ENCODE data around the gene POU6F1. TPM values are rescaled to one million over a fixed set of nuclear protein-coding genes. Genes with fewer than 3 reads are reported as not detected.

The POU6F1 gene
- total and polyA plus RNA-seq, 2 of the 8 experiments (the other 6 are each of a cell fraction or from before 2014, with no cell fraction given), result 5.6 to 8.7 TPM

DNA sequence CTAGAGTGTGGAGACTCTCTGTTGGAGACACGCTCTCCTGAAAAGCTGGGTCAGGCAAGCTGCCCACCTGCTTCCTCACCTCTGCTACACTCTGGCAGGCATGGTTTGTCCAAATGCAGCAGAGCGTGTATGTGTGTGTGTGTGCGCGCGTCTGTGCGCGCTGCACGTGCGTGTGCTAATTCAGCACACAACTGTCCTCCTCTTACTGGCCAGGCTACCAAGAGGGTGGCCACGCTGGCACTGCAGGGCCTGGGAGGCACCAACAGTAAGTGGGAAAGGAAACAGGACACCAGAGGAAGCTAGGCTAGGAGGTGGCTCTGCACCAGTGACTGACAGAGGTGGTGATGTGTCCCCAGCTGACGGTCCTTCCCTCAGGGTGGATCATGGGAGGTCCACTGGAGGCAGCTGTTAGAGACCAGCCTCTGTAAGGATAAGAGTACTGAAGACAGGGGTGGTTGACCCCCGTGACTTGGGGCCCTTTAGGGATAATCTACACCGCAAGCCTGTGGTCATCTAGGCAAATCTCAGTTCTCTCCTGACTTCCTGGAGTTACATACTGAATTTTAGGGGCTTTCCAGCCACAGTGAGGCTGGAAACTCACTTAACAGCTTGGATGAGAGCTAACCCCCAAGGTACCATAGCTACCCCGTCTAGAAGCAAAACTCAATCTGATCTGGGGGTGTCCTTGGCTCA is 29.4 kb downstream of the POU6F1 start:
- Histone ChIP-seq H3K18ac (ENCODE audit: extremely low read depth, low read length) (no peak overlapping the region), H3K23ac (ENCODE audit: insufficient read length) (no peak overlapping the region), H3K23me2 (ENCODE audit: low read depth, low read length) (no peaks in the 10 kb centered on the region), H3K4me2 (ENCODE audit: insufficient read depth in 1 of 2, low read depth in 2 of 2, low read length in 2 of 2) (no peak overlapping the region), H4K91ac (replicated peaks; ENCODE audit: insufficient read length, low read length) (no peak overlapping the region), H2BK120ac (replicated peaks; ENCODE audit: low read depth, low read length) (no peak overlapping the region), H3K27me3 (replicated peaks in 1 of 4; ENCODE audit: control insufficient read depth in 3 of 4, extremely low read depth in 1 of 4, insufficient read depth in 3 of 4, low read length in 3 of 4) (no peaks in the 10 kb centered on the region; a peak in 1 of 7 replicates), H3K79me2 (ENCODE audit: control insufficient read depth in 1 of 2, insufficient read depth in 2 of 2, low read length in 2 of 2) (no peaks in the 10 kb centered on the region), H3K9ac (replicated peaks in 1 of 4; ENCODE audit: extremely low read depth in 1 of 4, low read depth in 3 of 4, low read length in 3 of 4) (no peak overlapping the region), H3K56ac (replicated peaks; ENCODE audit: insufficient read length, low read depth, low read length) (no peak overlapping the region), H3K4ac (replicated peaks; ENCODE audit: insufficient read length, low read depth, low read length) (no peak overlapping the region), H2AK5ac (ENCODE audit: low read depth, low read length) (no peak overlapping the region), H2BK20ac (ENCODE audit: low read length) (no peak overlapping the region), H3K4me1 (replicated peaks in 1 of 4; ENCODE audit: control insufficient read depth in 3 of 4, insufficient read depth in 4 of 4, low read length in 3 of 4) (no peaks in the 10 kb centered on the region), H3K27ac (ENCODE audit: low read depth, low read length) (no peak overlapping the region), H3K79me1 (ENCODE audit: low read depth, low read length) (no peaks in the 10 kb centered on the region), H4K20me1 (replicated peaks in 1 of 2; ENCODE audit: control insufficient read depth in 1 of 2, insufficient read depth in 2 of 2, low read length in 2 of 2) (no peaks in the 10 kb centered on the region), H4K5ac (ENCODE audit: insufficient read length, low read depth, low read length) (no peak overlapping the region), H3K14ac (ENCODE audit: insufficient read length) (no peak overlapping the region), H2BK12ac (ENCODE audit: low read depth, low read length) (no peak overlapping the region), H4K8ac (ENCODE audit: extremely low read depth, insufficient read depth, low read length) (no peak overlapping the region), H2AFZ (ENCODE audit: low read length) (no peak overlapping the region), H3K4me3 (ENCODE audit: extremely low read depth in 1 of 4, insufficient read depth in 2 of 4, low read depth in 3 of 4, low read length in 4 of 4) (no peak overlapping the region), H2BK5ac (ENCODE audit: low read depth, low read length) (no peak overlapping the region), H3K9me3 (ENCODE audit: insufficient read depth in 2 of 2, low read depth in 1 of 2, low read length in 1 of 2) (no peaks in the 10 kb centered on the region), H3K36me3 (ENCODE audit: control insufficient read depth in 2 of 4, insufficient read depth in 4 of 4, low read length in 3 of 4) (no peaks in the 10 kb centered on the region), H2BK15ac (ENCODE audit: low read length) (no peak overlapping the region)
- FAIRE-seq, result no peak
- DNase-seq (ENCODE audit: low read depth in 1 of 2, low spot score in 2 of 2), result no peak
- POLR2A ChIA-PET (ENCODE audit: partially characterized antibody), result interaction anchor here (1.0 to 1.8 kb wide), 3 partner anchors 8 to 105 kb away, joined by 3 to 8 read pairs (median 4); partner anchors contain the start of genes CSRNP2 and DAZAP2
- 93% methylated on average over 14 of the region's 14 CpGs; no CpG with 5 or more reads in 1 of the 2 experiments for WGBS, 2 experiments (ENCODE audit: extremely low coverage in 1 of 2, insufficient coverage in 1 of 2, insufficient read length in 1 of 2, insufficient replicate concordance in 2 of 2, low coverage in 1 of 2, low lambda C conversion rate in 2 of 2, missing lambda C conversion rate in 1 of 2)
- CTCF ChIA-PET (ENCODE audit: partially characterized antibody), result interaction anchor here (0.7 to 1.9 kb wide), 4 partner anchors 7 to 42 kb away, joined by 3 to 4 read pairs (median 4); no protein-coding TSS in a partner anchor
- TF ChIP-seq, protein P1, sequence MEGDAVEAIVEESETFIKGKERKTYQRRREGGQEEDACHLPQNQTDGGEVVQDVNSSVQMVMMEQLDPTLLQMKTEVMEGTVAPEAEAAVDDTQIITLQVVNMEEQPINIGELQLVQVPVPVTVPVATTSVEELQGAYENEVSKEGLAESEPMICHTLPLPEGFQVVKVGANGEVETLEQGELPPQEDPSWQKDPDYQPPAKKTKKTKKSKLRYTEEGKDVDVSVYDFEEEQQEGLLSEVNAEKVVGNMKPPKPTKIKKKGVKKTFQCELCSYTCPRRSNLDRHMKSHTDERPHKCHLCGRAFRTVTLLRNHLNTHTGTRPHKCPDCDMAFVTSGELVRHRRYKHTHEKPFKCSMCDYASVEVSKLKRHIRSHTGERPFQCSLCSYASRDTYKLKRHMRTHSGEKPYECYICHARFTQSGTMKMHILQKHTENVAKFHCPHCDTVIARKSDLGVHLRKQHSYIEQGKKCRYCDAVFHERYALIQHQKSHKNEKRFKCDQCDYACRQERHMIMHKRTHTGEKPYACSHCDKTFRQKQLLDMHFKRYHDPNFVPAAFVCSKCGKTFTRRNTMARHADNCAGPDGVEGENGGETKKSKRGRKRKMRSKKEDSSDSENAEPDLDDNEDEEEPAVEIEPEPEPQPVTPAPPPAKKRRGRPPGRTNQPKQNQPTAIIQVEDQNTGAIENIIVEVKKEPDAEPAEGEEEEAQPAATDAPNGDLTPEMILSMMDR (IDR thresholded peaks at IDR 0.05; ENCODE audit: control extremely low read depth in 1 of 3, insufficient read depth in 1 of 3, low read depth in 1 of 3, low read length in 3 of 3), result no peak

Data from H1 (cell line).